Measurements from ENCODE around the gene LCN10.
"Not testable (repeated sequence)": the region's sequence is repeated elsewhere in the genome, so short reads cannot be mapped to it uniquely, and the experiment has no call there.

DNA sequence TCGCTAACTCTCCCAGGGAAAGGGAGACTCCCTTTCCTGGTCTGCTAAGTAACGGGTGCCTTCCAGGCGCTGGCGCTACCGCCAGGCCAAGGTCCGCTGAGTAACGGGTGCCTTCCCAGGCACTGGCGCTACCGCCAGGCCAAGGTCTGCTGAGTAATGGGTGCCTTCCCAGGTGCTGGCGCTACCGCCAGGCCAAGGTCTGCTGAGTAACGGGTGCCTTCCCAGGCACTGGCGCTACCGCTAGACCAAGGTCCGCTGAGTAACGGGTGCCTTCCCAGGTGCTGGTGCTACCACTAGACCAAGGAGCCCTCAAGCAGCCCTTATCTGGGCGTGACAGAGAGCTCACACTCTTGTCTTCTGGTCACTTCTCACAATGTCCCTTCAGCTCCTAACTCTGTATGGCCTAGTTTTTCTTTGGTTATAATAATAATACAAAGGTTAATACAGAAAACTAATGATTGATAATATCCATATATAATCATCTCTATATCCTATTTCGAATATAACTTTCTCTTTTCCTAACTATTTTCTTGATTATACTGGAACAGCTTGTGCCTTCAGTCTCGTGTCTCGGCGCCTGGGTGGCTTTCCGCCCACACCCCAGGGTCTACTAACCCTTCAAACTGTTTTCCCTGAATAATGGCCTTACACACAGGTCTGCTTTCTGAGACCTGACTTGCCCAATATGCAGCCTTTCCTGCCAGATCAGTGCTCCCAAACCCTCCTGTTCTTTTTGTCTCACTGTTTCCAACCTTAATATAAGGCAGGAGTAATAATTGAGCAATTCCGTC is 43.0 kb upstream of the LCN10 start:
- TF ChIP-seq, protein P1, sequence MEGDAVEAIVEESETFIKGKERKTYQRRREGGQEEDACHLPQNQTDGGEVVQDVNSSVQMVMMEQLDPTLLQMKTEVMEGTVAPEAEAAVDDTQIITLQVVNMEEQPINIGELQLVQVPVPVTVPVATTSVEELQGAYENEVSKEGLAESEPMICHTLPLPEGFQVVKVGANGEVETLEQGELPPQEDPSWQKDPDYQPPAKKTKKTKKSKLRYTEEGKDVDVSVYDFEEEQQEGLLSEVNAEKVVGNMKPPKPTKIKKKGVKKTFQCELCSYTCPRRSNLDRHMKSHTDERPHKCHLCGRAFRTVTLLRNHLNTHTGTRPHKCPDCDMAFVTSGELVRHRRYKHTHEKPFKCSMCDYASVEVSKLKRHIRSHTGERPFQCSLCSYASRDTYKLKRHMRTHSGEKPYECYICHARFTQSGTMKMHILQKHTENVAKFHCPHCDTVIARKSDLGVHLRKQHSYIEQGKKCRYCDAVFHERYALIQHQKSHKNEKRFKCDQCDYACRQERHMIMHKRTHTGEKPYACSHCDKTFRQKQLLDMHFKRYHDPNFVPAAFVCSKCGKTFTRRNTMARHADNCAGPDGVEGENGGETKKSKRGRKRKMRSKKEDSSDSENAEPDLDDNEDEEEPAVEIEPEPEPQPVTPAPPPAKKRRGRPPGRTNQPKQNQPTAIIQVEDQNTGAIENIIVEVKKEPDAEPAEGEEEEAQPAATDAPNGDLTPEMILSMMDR (CRISPR knock-in tag; IDR thresholded peaks at IDR 0.05): not testable (repeated sequence)
- not testable (repeated sequence) for TF ChIP-seq ZNF772 (CRISPR knock-in tag; IDR thresholded peaks at IDR 0.05); TARDBP (CRISPR knock-in tag; IDR thresholded peaks at IDR 0.05); MAZ (IDR thresholded peaks at IDR 0.05; ENCODE audit: borderline replicate concordance, low read depth, low read length); MAZ (CRISPR knock-in tag; IDR thresholded peaks at IDR 0.05; ENCODE audit: low read depth); ZNF776 (CRISPR knock-in tag; IDR thresholded peaks at IDR 0.05)
